ENCODE data around the gene TSPAN31. TPM values are rescaled to one million over a fixed set of nuclear protein-coding genes. Genes with fewer than 3 reads are reported as not detected.

TSPAN31 gene
- total RNA-seq, 1 donor from 2014 or later, result 61.3 TPM

DNA sequence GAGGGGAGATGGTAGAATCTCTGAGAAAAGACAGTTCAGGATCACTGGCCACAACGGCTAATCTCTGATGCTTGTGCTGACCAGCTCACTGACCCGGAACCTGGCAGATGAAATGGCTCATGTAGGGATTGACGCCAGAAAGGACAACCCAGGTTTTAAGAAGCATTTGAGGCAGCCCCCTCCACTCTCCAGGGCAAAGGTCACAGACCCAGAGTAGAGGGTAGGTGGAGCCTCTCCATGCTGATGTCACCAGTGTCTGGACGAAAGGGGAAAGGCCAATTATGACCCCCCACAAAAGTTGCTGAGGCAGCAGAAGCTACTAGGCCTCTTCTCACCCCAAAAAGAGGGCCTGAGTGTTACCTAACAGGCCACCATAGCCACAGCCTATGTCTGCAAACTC is 25.9 kb downstream of the TSPAN31 start:
- peaks cover 28% of the 10 kb centered on the region for H3K4me1 Mint-ChIP-seq
- H3K4me3 ChIP-seq, result no peak overlapping the region
- no peak overlapping the region for H2AFZ ChIP-seq (replicated peaks)
- H3K79me2 ChIP-seq (ENCODE audit: low read depth), result peaks cover 8% of the 10 kb centered on the region
- peaks cover 18% of the 10 kb centered on the region for H3K4me1 ChIP-seq
- no peaks in the 10 kb centered on the region for H3K9me3 ChIP-seq (ENCODE audit: low read depth)
- no peak for TF ChIP-seq EZH2phosphoT487 (IDR thresholded peaks at IDR 0.05)
- TF ChIP-seq, protein P1, sequence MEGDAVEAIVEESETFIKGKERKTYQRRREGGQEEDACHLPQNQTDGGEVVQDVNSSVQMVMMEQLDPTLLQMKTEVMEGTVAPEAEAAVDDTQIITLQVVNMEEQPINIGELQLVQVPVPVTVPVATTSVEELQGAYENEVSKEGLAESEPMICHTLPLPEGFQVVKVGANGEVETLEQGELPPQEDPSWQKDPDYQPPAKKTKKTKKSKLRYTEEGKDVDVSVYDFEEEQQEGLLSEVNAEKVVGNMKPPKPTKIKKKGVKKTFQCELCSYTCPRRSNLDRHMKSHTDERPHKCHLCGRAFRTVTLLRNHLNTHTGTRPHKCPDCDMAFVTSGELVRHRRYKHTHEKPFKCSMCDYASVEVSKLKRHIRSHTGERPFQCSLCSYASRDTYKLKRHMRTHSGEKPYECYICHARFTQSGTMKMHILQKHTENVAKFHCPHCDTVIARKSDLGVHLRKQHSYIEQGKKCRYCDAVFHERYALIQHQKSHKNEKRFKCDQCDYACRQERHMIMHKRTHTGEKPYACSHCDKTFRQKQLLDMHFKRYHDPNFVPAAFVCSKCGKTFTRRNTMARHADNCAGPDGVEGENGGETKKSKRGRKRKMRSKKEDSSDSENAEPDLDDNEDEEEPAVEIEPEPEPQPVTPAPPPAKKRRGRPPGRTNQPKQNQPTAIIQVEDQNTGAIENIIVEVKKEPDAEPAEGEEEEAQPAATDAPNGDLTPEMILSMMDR (IDR thresholded peaks at IDR 0.05), result no peak
- no peak for TF ChIP-seq EZH2 (IDR thresholded peaks at IDR 0.05)
- no peak overlapping the region for H3K9ac ChIP-seq
- H3K4me2 ChIP-seq, result peak overlapping the region; percentile 95
- peaks cover 14% of the 10 kb centered on the region for H3K36me3 Mint-ChIP-seq
- no peak overlapping the region for H3K27ac ChIP-seq
- peaks cover 35% of the 10 kb centered on the region for H3F3A ChIP-seq (ENCODE audit: low read depth)
- H3K27me3 ChIP-seq, result peaks cover 33% of the 10 kb centered on the region
- no peaks in the 10 kb centered on the region for H3K36me3 ChIP-seq
- peaks cover 17% of the 10 kb centered on the region for H3K27me3 Mint-ChIP-seq (ENCODE audit: insufficient read depth, low read depth)
- H4K20me1 ChIP-seq (ENCODE audit: low read depth), result peaks cover 18% of the 10 kb centered on the region
- no peak for DNase-seq (ENCODE audit: low spot score)
- H3K4me3 Mint-ChIP-seq, result peak overlapping the region; percentile 83
- peaks cover 2% of the 10 kb centered on the region for H3K9me3 Mint-ChIP-seq
- H3K27ac Mint-ChIP-seq, result no peak overlapping the region

DNA sequence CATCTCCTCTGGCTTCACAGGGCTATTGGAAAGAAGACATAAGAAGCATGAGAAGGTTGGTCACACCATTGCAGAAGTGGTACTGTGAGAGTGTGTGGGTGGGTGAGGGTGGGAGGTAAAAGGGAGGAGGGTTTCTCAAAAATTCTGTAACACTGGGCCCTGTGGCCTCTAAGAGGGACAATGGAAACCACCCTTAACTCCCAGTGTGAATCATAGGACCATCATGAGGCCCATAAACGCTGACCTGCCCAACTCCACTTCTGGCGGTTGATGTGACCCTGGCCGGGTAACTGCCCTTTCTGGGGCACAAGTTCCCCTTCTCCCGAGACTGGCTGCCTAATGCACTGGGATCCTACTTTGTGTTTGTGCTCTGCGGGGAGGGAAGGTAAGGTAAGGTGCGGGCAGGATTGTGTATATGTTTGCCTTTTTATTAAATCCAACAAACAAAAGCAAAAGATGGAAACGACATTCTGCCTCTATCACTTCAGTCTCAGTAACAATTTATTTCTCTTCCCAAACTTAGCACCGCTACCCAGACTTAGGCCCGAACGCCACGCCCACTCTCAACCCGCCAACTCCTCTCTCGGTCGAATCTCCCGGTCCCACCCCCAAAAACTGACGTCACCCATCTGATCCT is 26.5 kb downstream of the TSPAN31 start:
- peaks cover 2% of the 10 kb centered on the region for H3K9me3 Mint-ChIP-seq
- Histone ChIP-seq H2AFZ (replicated peaks) (peak overlapping the region; percentile 90), H3K27ac (peak overlapping the region; percentile 92), H3K4me2 (peak overlapping the region; percentile 95), H3K36me3 (no peaks in the 10 kb centered on the region), H3K79me2 (ENCODE audit: low read depth) (peaks cover 8% of the 10 kb centered on the region), H3K4me3 (peak overlapping the region; percentile 72), H3K9me3 (ENCODE audit: low read depth) (no peaks in the 10 kb centered on the region), H3K27me3 (peaks cover 27% of the 10 kb centered on the region), H4K20me1 (ENCODE audit: low read depth) (peaks cover 12% of the 10 kb centered on the region), H3K9ac (peak overlapping the region; percentile 77), H3K4me1 (peaks cover 12% of the 10 kb centered on the region), H3F3A (ENCODE audit: low read depth) (peaks cover 29% of the 10 kb centered on the region)
- peaks cover 14% of the 10 kb centered on the region for H3K36me3 Mint-ChIP-seq
- TF ChIP-seq, protein P1 (IDR thresholded peaks at IDR 0.05), result no peak
- TF ChIP-seq EZH2phosphoT487 (IDR thresholded peaks at IDR 0.05), result no peak
- no peak for TF ChIP-seq EZH2 (IDR thresholded peaks at IDR 0.05)
- H3K27me3 Mint-ChIP-seq (ENCODE audit: insufficient read depth, low read depth), result peaks cover 11% of the 10 kb centered on the region
- H3K27ac Mint-ChIP-seq, result peak overlapping the region; percentile 94
- peak overlapping the region; percentile 95 for H3K4me3 Mint-ChIP-seq
- peaks cover 26% of the 10 kb centered on the region for H3K4me1 Mint-ChIP-seq
- DNase-seq (ENCODE audit: low spot score), result peak; percentile 96

DNA sequence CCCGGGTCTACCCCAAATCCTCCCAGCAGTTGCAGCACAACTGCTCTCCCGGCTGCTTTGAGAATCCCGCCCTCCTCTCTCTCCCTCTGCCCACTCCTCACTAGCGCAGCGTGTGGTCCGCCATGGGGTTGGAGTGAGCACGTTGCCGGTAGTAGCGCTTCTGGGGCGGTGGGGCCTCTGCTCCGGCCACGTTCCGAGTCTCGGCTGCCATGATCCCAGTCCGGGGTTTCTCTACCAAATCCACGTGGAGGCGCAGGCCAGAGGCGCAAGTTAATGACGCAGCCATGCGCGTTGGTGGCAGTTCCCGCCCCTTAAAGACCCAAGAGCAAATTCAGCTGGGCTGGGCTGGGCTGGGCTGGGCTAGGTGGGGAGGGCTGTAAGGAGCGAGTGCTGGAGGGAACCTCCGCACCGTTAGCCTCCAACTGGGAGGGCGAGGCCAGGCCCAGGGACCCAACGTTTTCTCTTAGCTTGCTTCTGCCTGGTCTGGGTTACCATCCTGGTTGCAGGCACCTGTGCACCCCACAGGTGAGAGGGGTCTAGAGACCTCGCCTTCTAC is 27.1 kb downstream of the TSPAN31 start, which contains the start of gene METTL1:
Gene METTL1, minus strand, starts transcription at position 233 of the 556 bp plus-strand sequence. Its CDS starts 22 bp downstream, at position 211.
- peaks cover 6% of the 10 kb centered on the region for H4K20me1 ChIP-seq (ENCODE audit: low read depth)
- peak within 1 kb of the TSS; percentile 77 for H3K9ac ChIP-seq
- H3K36me3 Mint-ChIP-seq, result peaks cover 12% of the 10 kb centered on the region
- no peaks in the 10 kb centered on the region for H3K9me3 ChIP-seq (ENCODE audit: low read depth)
- H3K79me2 ChIP-seq (ENCODE audit: low read depth), result peaks cover 8% of the 10 kb centered on the region
- peak; percentile 97 for DNase-seq (ENCODE audit: low spot score)
- H3K27ac Mint-ChIP-seq, result peak within 1 kb of the TSS; percentile 94
- peaks cover 2% of the 10 kb centered on the region for H3K9me3 Mint-ChIP-seq
- peak within 1 kb of the TSS; percentile 95 for H3K4me2 ChIP-seq
- peaks cover 21% of the 10 kb centered on the region for H3K27me3 ChIP-seq
- peaks cover 20% of the 10 kb centered on the region for H3K4me1 Mint-ChIP-seq
- H3K4me3 Mint-ChIP-seq, result peak within 1 kb of the TSS; percentile 95
- peak within 1 kb of the TSS; percentile 72 for H3K4me3 ChIP-seq
- no peak for TF ChIP-seq EZH2 (IDR thresholded peaks at IDR 0.05)
- TF ChIP-seq, protein P1 (IDR thresholded peaks at IDR 0.05), result no peak
- TF ChIP-seq EZH2phosphoT487 (IDR thresholded peaks at IDR 0.05), result no peak
- no peaks in the 10 kb centered on the region for H3K36me3 ChIP-seq
- peaks cover 8% of the 10 kb centered on the region for H3K4me1 ChIP-seq
- H3K27ac ChIP-seq, result peak within 1 kb of the TSS; percentile 92
- H3F3A ChIP-seq (ENCODE audit: low read depth), result peaks cover 24% of the 10 kb centered on the region
- H2AFZ ChIP-seq (replicated peaks), result peak within 1 kb of the TSS; percentile 90
- H3K27me3 Mint-ChIP-seq (ENCODE audit: insufficient read depth, low read depth), result peaks cover 5% of the 10 kb centered on the region

Measured in neural progenitor cell (in vitro differentiated cells).